Lung (tissue), 12 donors: Measurements from ENCODE around the gene AMOT. TPM values are rescaled to one million over a fixed set of nuclear protein-coding genes. Genes with fewer than 3 reads are reported as not detected.

ENCODE experiments used
- ATAC-seq: fragments of 200-7000 bp; cut with Tn5 transposase; one replicate; pipeline ENCODE4 v1.9.1; 2020; ENCODE audit warnings: moderate number of reproducible peaks; ENCODE audit not compliant: insufficient read depth, low FRiP score
- DNase-seq, 3 donors: peaks; one replicate each; pipeline ENCODE4 v3.0.0-alpha.2; 2013 to 2017
- H3K27ac ChIP-seq, 2 donors: one replicate each; pipeline ENCODE4 v1.5.1; 2013; ENCODE audit warnings: mild to moderate bottlenecking in 2 of 2, moderate library complexity in 2 of 2, control low read depth in 1 of 2, inconsistent platforms in 1 of 2, low read depth in 1 of 2, low read length in 1 of 2
- H3K27me3 ChIP-seq, 3 donors: one replicate each; pipeline ENCODE4 v1.5.1; 2013; ENCODE audit warnings: low read length in 2 of 3; ENCODE audit not compliant: control insufficient read depth in 3 of 3, insufficient read depth in 3 of 3
- H3K36me3 ChIP-seq, 4 donors: one replicate each; pipeline ENCODE4 v1.5.1; 2013; ENCODE audit warnings: low read length in 4 of 4, mild to moderate bottlenecking in 1 of 4, moderate library complexity in 1 of 4; ENCODE audit not compliant: control insufficient read depth in 4 of 4, insufficient read depth in 4 of 4
- H3K4me1 ChIP-seq, 5 donors: one replicate each; pipeline ENCODE4 v1.5.1; 2013; ENCODE audit warnings: low read length in 5 of 5, mild to moderate bottlenecking in 2 of 5, moderate library complexity in 1 of 5; ENCODE audit not compliant: control insufficient read depth in 5 of 5, insufficient read depth in 5 of 5
- H3K4me3 ChIP-seq: one replicate; pipeline ENCODE4 v1.5.1; 2013; ENCODE audit warnings: mild to moderate bottlenecking, control low read depth, moderate library complexity
- H3K9ac ChIP-seq, 2 donors: one replicate each; pipeline ENCODE4 v1.5.1; 2013; ENCODE audit warnings: low read length in 2 of 2, control low read depth in 1 of 2; ENCODE audit not compliant: insufficient read depth in 1 of 2
- H3K9me3 ChIP-seq, 4 donors: one replicate each; pipeline ENCODE4 v1.5.1; 2013; ENCODE audit warnings: low read length in 3 of 4, mild to moderate bottlenecking in 1 of 4, moderate library complexity in 1 of 4; ENCODE audit not compliant: control insufficient read depth in 4 of 4, insufficient read depth in 3 of 4
- CTCF ChIP-seq: IDR thresholded peaks from 2 replicates; pipeline ENCODE4 v1.5.1; 2012; ENCODE audit warnings: mild to moderate bottlenecking; ENCODE audit errors: control extremely low read depth, extremely low read depth
- WGBS, 2 donors: extraction: QIAGEN DNeasy Blood & Tissue Kit; methylation state at CpG; one replicate each; pipeline ENCODE4 v1.1.7; 2013; 5-methylcytosine and 5-hydroxymethylcytosine counted together
- polyA plus RNA-seq, 2 donors: library from polyadenylated mRNA; stranded (reverse); fragments of 200-250 nt; gene quantifications; one replicate each; pipeline ENCODE4 v1.2.1, GENCODE V29; 2013
- total RNA-seq, 2 donors: library from RNA; depleted of rRNA in 1 of 2; stranded (reverse); fragments of >200 nt in 1 of 2; gene quantifications; one replicate each; pipeline ENCODE4 v1.2.1, GENCODE V29; 2014 to 2021
- donor health status: control.
- donor health status: control.
- donor health status: Bipolar disorder and iron deficiency.
- donor health status: healthy.
- donor health status: DM: yes; HTN: yes; CAD: no.

The AMOT gene
- total and polyA plus RNA-seq, 4 donors: 0.79 to 11.8 (median 5.9) TPM

DNA sequence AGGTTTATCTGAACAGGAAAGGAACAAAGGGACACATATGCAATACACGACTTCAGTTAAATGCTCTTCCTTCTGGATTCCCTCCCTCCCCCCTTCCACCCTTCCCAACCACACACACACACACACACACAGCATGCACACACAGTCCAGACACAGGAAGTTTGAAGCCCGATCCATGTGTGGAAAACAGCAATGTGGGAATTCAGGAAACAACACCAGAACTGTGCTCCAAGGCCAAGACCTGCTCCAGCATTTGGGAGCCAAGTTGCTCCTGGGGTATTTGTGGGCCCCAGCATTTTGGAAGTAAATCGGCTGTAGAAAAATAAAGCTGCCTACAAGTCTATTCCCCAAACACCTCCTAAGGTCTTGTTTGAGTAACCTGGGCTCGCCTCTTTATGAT is 5.6 kb upstream of the AMOT start:
- no peak overlapping the region for H3K4me3 ChIP-seq
- no peaks in the 10 kb centered on the region for H3K9me3 ChIP-seq
- H3K4me1 ChIP-seq: peaks cover 0 to 7% (median 0%) of the 10 kb centered on the region in 5 donors
- TF ChIP-seq CTCF: no peak
- no peaks in the 10 kb centered on the region for H3K36me3 ChIP-seq
- peaks cover 0 to 48% (median 14%) of the 10 kb centered on the region in 3 donors for H3K27me3 ChIP-seq
- DNase-seq (peak; percentile 24 to 59 (median 36)), ATAC-seq (no peak)
- no peak overlapping the region for H3K9ac ChIP-seq
- 46 to 64% methylated on average over 4 of the region's 4 CpGs for WGBS, 2 donors
- H3K27ac ChIP-seq: no peak overlapping the region

GRCh38 chrX:112844250-112844649 is 3.6 kb upstream of the AMOT start:
- H3K4me3 ChIP-seq: no peak overlapping the region
- H3K27ac ChIP-seq: no peak overlapping the region
- H3K4me1 ChIP-seq: peaks cover 0 to 7% (median 0%) of the 10 kb centered on the region in 5 donors
- peaks cover 0 to 40% (median 19%) of the 10 kb centered on the region in 3 donors for H3K27me3 ChIP-seq
- peaks cover 0 to 3% (median 0%) of the 10 kb centered on the region in 4 donors for H3K9me3 ChIP-seq
- ATAC-seq (no peak), DNase-seq (no peak)
- H3K36me3 ChIP-seq: peaks cover 0 to 5% (median 0%) of the 10 kb centered on the region in 4 donors
- no peak for TF ChIP-seq CTCF
- no peak overlapping the region for H3K9ac ChIP-seq
- WGBS, 2 donors: 68 to 93% methylated on average over 6 of the region's 6 CpGs

DNA sequence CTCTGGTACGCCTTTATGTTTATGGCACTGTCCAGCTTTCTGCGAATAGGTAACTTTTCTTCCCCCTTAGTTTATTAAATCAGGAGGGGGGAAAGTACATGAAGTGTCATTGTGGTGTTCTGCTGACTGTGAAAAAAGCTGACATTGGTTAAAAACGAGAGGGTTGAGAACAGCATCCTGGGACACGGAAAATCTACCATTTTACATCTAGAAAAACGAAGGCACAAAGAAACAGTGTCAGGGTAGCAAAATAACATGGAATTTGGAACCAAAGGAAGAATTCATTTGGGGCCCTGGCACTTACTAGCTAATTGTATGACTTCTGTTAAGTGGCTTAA is 1.2 kb upstream of the AMOT start:
- Histone ChIP-seq H3K27ac (peak overlapping the region in 1 of 2 donors; percentile 53), H3K9me3 (peaks cover 0 to 3% (median 0%) of the 10 kb centered on the region in 4 donors), H3K9ac (peak overlapping the region in 1 of 2 donors; percentile 78), H3K27me3 (peaks cover 0 to 56% (median 23%) of the 10 kb centered on the region in 3 donors), H3K4me1 (peaks cover 0 to 7% (median 0%) of the 10 kb centered on the region in 5 donors), H3K4me3 (no peak overlapping the region), H3K36me3 (peaks cover 0 to 5% (median 0%) of the 10 kb centered on the region in 4 donors)
- WGBS, 2 donors: 34 to 37% methylated on average over 5 of the region's 5 CpGs
- no peak for DNase-seq
- no peak for TF ChIP-seq CTCF
- ATAC-seq: no peak
